Measurements from ENCODE around the gene ZNF714. TPM values are rescaled to one million over a fixed set of nuclear protein-coding genes. Genes with fewer than 3 reads are reported as not detected.

ZNF714 gene
- total RNA-seq, 1 experiment from 2014 or later: 8.8 TPM

DNA sequence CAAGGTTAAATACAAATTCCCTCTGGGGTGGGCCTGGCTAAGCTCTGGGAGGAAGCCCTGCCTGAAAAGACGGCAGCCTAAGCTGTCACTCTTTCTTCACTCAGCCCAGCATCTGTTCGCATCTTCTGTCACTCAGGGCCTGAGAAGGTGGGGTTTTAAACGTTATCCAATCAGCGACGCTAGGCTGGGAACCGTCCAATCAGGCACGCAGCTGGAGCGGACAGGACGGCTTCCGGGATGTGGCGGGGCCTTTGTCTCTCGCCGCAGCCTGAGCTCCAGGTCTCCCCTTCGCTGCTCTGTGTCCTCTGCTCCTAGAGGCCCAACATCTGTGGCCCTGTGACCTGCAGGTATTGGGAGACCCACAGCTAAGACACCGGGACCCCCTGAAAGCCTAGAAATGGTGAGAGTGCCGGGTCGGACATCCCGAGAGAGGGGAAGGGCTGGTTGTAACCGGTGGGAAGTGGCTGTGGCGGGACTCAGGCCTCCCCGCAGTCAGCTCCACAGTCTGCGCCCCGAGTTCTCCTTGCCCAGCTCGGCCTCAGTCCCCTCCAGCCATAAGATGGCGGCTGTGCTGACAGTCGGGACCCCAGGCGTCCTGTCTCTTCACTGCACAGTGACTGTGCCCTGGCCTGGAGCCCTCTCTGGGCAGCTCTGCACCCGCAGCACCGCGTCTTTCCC, 59.9 kb downstream of the ZNF714 start, which contains the start of gene ZNF431:
Gene ZNF431, plus strand, starts transcription at position 254 of the 678 bp plus-strand sequence. Its CDS starts 144 bp downstream, at position 398.
- H3K27me3 ChIP-seq (ENCODE audit: low read length): no peaks in the 10 kb centered on the region
- ATAC-seq (peak; percentile 99), DNase-seq (peak; percentile 94)
- peak within 1 kb of the TSS; percentile 89 for H3K4me2 ChIP-seq (ENCODE audit: low read length)
- H3K36me3 ChIP-seq (ENCODE audit: low read depth, low read length): peaks cover 35% of the 10 kb centered on the region
- H4K20me1 ChIP-seq (ENCODE audit: low read length): no peaks in the 10 kb centered on the region
- H3K4me3 ChIP-seq (ENCODE audit: low read length): peak within 1 kb of the TSS; percentile 90
- POLR2A ChIA-PET (ENCODE audit: unreplicated experiment): interaction anchor here (0.6 kb wide), 1 partner anchor 22 kb away, joined by 4 read pairs; no protein-coding TSS in a partner anchor
- H3K4me1 ChIP-seq (ENCODE audit: insufficient read depth, low read length): 0 out of 2 replicates have a peak, but pooled peaks cover 6% of the 10 kb centered on the region
- intact Hi-C loops (cut with micrococcal nuclease): no loop called here
- H3K9me2 ChIP-seq (replicated peaks; ENCODE audit: low read length): no peaks in the 10 kb centered on the region
- no peak within 1 kb of the TSS for H3K27ac ChIP-seq (ENCODE audit: low read length)
- H3K79me2 ChIP-seq (ENCODE audit: low read length): peaks cover 18% of the 10 kb centered on the region
- CTCF ChIA-PET: interaction anchor here (0.6 kb wide), 1 partner anchor 57 kb away, joined by 5 read pairs; no protein-coding TSS in a partner anchor
- no peaks in the 10 kb centered on the region for H3F3A ChIP-seq (ENCODE audit: low read length, unreplicated experiment)
- TF ChIP-seq EZH2 (IDR thresholded peaks at IDR 0.05; ENCODE audit: low read length, unreplicated experiment) (no peak), EZH2phosphoT487 (IDR thresholded peaks at IDR 0.05; ENCODE audit: borderline replicate concordance, low read length) (no peak)
- TF ChIP-seq, protein P1, sequence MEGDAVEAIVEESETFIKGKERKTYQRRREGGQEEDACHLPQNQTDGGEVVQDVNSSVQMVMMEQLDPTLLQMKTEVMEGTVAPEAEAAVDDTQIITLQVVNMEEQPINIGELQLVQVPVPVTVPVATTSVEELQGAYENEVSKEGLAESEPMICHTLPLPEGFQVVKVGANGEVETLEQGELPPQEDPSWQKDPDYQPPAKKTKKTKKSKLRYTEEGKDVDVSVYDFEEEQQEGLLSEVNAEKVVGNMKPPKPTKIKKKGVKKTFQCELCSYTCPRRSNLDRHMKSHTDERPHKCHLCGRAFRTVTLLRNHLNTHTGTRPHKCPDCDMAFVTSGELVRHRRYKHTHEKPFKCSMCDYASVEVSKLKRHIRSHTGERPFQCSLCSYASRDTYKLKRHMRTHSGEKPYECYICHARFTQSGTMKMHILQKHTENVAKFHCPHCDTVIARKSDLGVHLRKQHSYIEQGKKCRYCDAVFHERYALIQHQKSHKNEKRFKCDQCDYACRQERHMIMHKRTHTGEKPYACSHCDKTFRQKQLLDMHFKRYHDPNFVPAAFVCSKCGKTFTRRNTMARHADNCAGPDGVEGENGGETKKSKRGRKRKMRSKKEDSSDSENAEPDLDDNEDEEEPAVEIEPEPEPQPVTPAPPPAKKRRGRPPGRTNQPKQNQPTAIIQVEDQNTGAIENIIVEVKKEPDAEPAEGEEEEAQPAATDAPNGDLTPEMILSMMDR (conservative IDR thresholded peaks at IDR 0.05; ENCODE audit: low read depth, low read length): no peak
- peak within 1 kb of the TSS; percentile 82 for H2AFZ ChIP-seq (ENCODE audit: low read length)
- BruUV-seq (replicated peaks): TSS peak; percentile 71
- H3K9ac ChIP-seq (ENCODE audit: low read length): peak within 1 kb of the TSS; percentile 87
- peaks cover 11% of the 10 kb centered on the region; the same call in 1 of the 2 replicates for H3K9me3 ChIP-seq (ENCODE audit: low read length)

DNA sequence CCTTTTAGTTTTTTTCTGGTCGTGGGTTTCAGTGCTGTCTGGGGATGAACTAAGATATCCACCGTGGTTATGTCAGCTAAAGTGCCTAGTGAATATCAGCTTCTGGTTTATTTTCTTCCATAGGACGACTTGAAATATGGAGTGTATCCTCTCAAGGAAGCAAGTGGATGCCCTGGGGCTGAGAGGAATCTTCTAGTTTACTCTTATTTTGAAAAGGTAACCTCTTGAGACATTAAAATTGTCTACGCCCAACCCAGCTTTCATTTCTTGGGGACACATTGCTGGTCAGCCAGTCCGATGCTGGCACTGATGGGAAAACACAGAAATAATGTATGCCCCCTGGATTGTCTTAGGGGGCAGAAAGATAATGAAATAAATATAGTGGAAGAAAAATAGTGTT, 61.4 kb downstream of the ZNF714 start:
- POLR2A ChIA-PET (ENCODE audit: unreplicated experiment): no interaction called here
- H2AFZ ChIP-seq (ENCODE audit: low read length): no peak overlapping the region
- H3K9ac ChIP-seq (ENCODE audit: low read length): no peak overlapping the region
- no peaks in the 10 kb centered on the region for H3K9me2 ChIP-seq (replicated peaks; ENCODE audit: low read length)
- peaks cover 14% of the 10 kb centered on the region for H3K9me3 ChIP-seq (ENCODE audit: low read length)
- H3K4me3 ChIP-seq (ENCODE audit: low read length): peak overlapping the region; percentile 90
- H3K4me2 ChIP-seq (ENCODE audit: low read length): peak overlapping the region; percentile 89; the same call in 1 of the 2 replicates
- H3K36me3 ChIP-seq (ENCODE audit: low read depth, low read length): peaks cover 50% of the 10 kb centered on the region
- H3K79me2 ChIP-seq (ENCODE audit: low read length): peaks cover 18% of the 10 kb centered on the region
- no peaks in the 10 kb centered on the region for H4K20me1 ChIP-seq (ENCODE audit: low read length)
- H3F3A ChIP-seq (ENCODE audit: low read length, unreplicated experiment): no peaks in the 10 kb centered on the region
- BruUV-seq (replicated peaks): no TSS peak
- DNase-seq (no peak), ATAC-seq (no peak)
- TF ChIP-seq EZH2phosphoT487 (IDR thresholded peaks at IDR 0.05; ENCODE audit: borderline replicate concordance, low read length) (no peak), EZH2 (IDR thresholded peaks at IDR 0.05; ENCODE audit: low read length, unreplicated experiment) (no peak)
- TF ChIP-seq, protein P1 (conservative IDR thresholded peaks at IDR 0.05; ENCODE audit: low read depth, low read length): no peak
- H3K27ac ChIP-seq (ENCODE audit: low read length): no peak overlapping the region
- intact Hi-C loops (cut with micrococcal nuclease): no loop called here
- 0 out of 2 replicates have a peak, but pooled peaks cover 6% of the 10 kb centered on the region for H3K4me1 ChIP-seq (ENCODE audit: insufficient read depth, low read length)
- H3K27me3 ChIP-seq (ENCODE audit: low read length): no peaks in the 10 kb centered on the region
- CTCF ChIA-PET: no interaction called here

DNA sequence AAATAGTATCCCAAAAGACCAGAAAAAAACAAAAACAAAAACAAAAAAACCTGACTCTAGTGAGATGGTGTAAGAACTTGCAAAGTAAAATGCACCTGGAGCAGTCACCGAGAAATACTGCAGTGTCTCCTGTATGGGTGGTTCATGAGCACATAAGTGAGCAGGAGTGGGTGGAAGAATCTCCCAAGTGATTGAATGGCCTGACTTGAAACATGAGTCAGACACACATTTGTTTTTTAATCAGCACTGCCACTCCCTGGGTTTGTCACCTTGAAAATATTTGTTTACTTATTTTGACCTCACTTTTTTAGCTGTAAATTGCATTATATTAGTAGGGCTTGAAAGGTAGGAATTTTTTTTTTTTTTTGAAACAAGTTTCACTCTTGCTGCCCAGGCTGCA, 61.9 kb downstream of the ZNF714 start:
- CTCF ChIA-PET: no interaction called here
- no peaks in the 10 kb centered on the region for H4K20me1 ChIP-seq (ENCODE audit: low read length)
- no peak overlapping the region for H3K9ac ChIP-seq (ENCODE audit: low read length)
- intact Hi-C loops (cut with micrococcal nuclease): no loop called here
- H3K79me2 ChIP-seq (ENCODE audit: low read length): peaks cover 18% of the 10 kb centered on the region
- 0 out of 2 replicates have a peak, but pooled peaks cover 6% of the 10 kb centered on the region for H3K4me1 ChIP-seq (ENCODE audit: insufficient read depth, low read length)
- TF ChIP-seq EZH2phosphoT487 (IDR thresholded peaks at IDR 0.05; ENCODE audit: borderline replicate concordance, low read length) (no peak), EZH2 (IDR thresholded peaks at IDR 0.05; ENCODE audit: low read length, unreplicated experiment) (no peak)
- TF ChIP-seq, protein P1 (conservative IDR thresholded peaks at IDR 0.05; ENCODE audit: low read depth, low read length): no peak
- H3K27me3 ChIP-seq (ENCODE audit: low read length): no peaks in the 10 kb centered on the region
- ATAC-seq: no peak
- peaks cover 54% of the 10 kb centered on the region for H3K36me3 ChIP-seq (ENCODE audit: low read depth, low read length)
- H2AFZ ChIP-seq (ENCODE audit: low read length): no peak overlapping the region
- no peak for DNase-seq
- BruUV-seq (replicated peaks): no TSS peak
- H3K9me3 ChIP-seq (ENCODE audit: low read length): peaks cover 17% of the 10 kb centered on the region
- no peaks in the 10 kb centered on the region for H3F3A ChIP-seq (ENCODE audit: low read length, unreplicated experiment)
- no peak overlapping the region; the same call in 1 of the 2 replicates for H3K4me3 ChIP-seq (ENCODE audit: low read length)
- POLR2A ChIA-PET (ENCODE audit: unreplicated experiment): no interaction called here
- H3K4me2 ChIP-seq (ENCODE audit: low read length): no peak overlapping the region
- no peak overlapping the region for H3K27ac ChIP-seq (ENCODE audit: low read length)
- no peaks in the 10 kb centered on the region for H3K9me2 ChIP-seq (replicated peaks; ENCODE audit: low read length)

Data from PC-3 (cell line).